A375 (cell line): ENCODE data around the gene DRD2. TPM values are rescaled to one million over a fixed set of nuclear protein-coding genes. Genes with fewer than 3 reads are reported as not detected.

Experiments used
- small RNA-seq: library from RNA; depleted of rRNA; stranded (forward); fragments of <200 nt; gene quantifications from one replicate; pipeline ENCODE3, GENCODE V24; 2014
- total RNA-seq: library from RNA; depleted of rRNA; stranded (reverse); fragments of >200 nt; shearing (Covaris generic); gene quantifications from 2 replicates; pipeline ENCODE4 v1.2.3, GENCODE V29; 2014; rRNA removed

Gene DRD2
- 1.1 and 1.8 TPM in 2 replicates for total RNA-seq

DNA sequence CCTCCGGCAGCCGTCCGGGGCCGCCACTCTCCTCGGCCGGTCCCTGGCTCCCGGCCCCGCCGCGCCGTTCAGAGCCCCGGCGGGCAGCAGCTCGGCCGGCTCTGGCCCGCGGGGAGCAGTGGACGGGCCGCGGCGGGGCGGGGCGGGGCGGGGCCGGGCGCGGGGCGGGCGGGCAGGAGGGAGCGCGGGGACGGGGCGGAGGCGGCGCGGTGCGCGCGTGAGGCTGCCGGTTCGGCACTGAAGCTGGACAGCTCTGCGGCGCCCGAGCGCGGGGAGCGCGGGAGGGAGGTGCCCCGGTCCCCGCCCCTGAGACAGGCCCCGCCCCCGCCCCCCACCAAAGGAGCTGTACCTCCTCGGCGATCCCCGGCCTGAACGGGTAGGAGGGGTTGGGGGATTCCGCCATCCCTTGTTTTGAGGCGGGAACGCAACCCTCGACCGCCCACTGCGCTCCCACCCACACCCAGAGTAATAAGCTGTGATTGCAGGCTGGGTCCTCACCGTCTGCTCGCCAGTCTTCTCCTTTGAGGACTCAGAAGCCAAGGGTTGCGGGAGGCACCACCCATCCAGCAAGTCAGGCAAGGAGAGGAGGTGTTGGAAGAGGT lies at the start of gene DRD2:
Gene DRD2, minus strand, starts transcription at position 239 of the 602 bp plus-strand sequence. CDS start 50,747 bp downstream, outside the sequence.

DNA sequence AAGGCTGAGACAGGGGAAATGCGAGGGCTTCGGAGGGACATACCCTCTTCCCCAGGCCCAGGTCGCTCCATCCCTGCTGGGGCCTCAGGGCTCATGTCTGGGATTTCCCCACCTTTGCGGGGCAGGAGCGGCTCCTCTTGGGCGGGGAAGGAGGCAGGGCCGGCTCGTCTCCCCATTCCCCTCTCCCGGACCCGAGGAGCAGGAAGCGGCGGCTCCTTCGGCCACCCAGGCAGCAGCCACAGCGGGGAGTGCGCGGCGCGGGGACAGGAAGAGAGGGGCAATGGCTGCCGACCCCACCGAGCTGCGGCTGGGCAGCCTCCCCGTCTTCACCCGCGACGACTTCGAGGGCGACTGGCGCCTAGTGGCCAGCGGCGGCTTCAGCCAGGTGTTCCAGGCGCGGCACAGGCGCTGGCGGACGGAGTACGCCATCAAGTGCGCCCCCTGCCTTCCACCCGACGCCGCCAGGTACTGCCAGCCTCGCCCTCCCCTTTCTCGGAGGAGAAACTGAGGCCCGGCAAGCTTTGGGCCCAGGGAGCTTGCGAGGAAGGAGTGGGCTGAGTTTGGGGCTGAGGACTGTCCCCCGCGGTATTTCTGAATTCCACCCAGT lies 87.5 kb downstream of the DRD2 start, which contains the start of gene ANKK1:
Gene ANKK1, plus strand, starts transcription at position 175 of the 607 bp plus-strand sequence. Its CDS starts 106 bp downstream, at position 281.

Small RNA genes within 50 kb of the gene (small RNA-seq; reads per million reads assigned to genes)
- not detected for gene MIR4301

Other genes with a start within 250 kb of the DRD2 start
- gene TTC12, start 160.8 kb downstream of the DRD2 start, total RNA-seq, result 16.9 and 26.8 TPM in 2 replicates
- 0.26 and 0.27 TPM in 2 replicates for gene ANKK1, start 87.6 kb downstream of the DRD2 start, total RNA-seq
- 37.3 and 47.6 TPM in 2 replicates for gene TMPRSS5, start 230.9 kb upstream of the DRD2 start, total RNA-seq